ENCODE results near the gene ITGB7. TPM values are rescaled to one million over a fixed set of nuclear protein-coding genes. Genes with fewer than 3 reads are reported as not detected.

ITGB7 gene
- polyA plus RNA-seq, 1 of the 3 experiments (the other 2 are of a cell fraction): 0.25 TPM

- TF ChIP-seq TEAD4 (IDR thresholded peaks at IDR 0.05; ENCODE audit: borderline replicate concordance, insufficient read depth) (no peak), FOXJ3 (CRISPR knock-in tag; IDR thresholded peaks at IDR 0.05) (no peak), ELF1 (IDR thresholded peaks at IDR 0.05) (no peak), IRF3 (IDR thresholded peaks at IDR 0.05; ENCODE audit: low read depth, low read length) (no peak), TAF1 (IDR thresholded peaks at IDR 0.05; ENCODE audit: borderline replicate concordance, low read depth, low read length) (no peak), PBX3 (IDR thresholded peaks at IDR 0.05) (no peak), MAX (IDR thresholded peaks at IDR 0.05; ENCODE audit: low read depth) (no peak), GATA2 (CRISPR knock-in tag; IDR thresholded peaks at IDR 0.05) (no peak), TCF12 (IDR thresholded peaks at IDR 0.05) (no peak), FOSL2 (IDR thresholded peaks at IDR 0.05; ENCODE audit: borderline replicate concordance, low read depth) (no peak), CTCF (IDR thresholded peaks at IDR 0.05) (no peak), GABPA (IDR thresholded peaks at IDR 0.05; ENCODE audit: low read depth) (no peak), SIN3A (IDR thresholded peaks at IDR 0.05; ENCODE audit: borderline replicate concordance, low read depth, low read length) (no peak), EP300 (IDR thresholded peaks at IDR 0.05; ENCODE audit: borderline replicate concordance in 1 of 2, low read depth in 1 of 2, low read length in 1 of 2) (no peak), NFIC (IDR thresholded peaks at IDR 0.05; ENCODE audit: borderline replicate concordance) (no peak), RFX5 (IDR thresholded peaks at IDR 0.05; ENCODE audit: low read length) (no peak), NRF1 (IDR thresholded peaks at IDR 0.05; ENCODE audit: low read depth, low read length) (no peak), RAD21 (IDR thresholded peaks at IDR 0.05; ENCODE audit: low read length) (no peak), JUND (IDR thresholded peaks at IDR 0.05) (no peak)
- H3K4me2 ChIP-seq: no peak overlapping the region
- no peaks in the 10 kb centered on the region for H3K9me2 ChIP-seq
- no peaks in the 10 kb centered on the region for H3K27me3 ChIP-seq (ENCODE audit: insufficient read depth)
- no peak for DNase-seq
- H3K9me3 ChIP-seq: no peaks in the 10 kb centered on the region
- peaks cover 6% of the 10 kb centered on the region for H3F3A ChIP-seq (replicated peaks; ENCODE audit: insufficient read depth)
- POLR2A ChIA-PET: interaction anchor here (0.9 to 2.8 kb wide), 3 partner anchors 20 to 33 kb away, joined by 3 to 12 read pairs (median 4); partner anchors contain the start of genes CSAD and ZNF740
- CTCF ChIA-PET: interaction anchor here (0.9 to 12.3 kb wide), 24 partner anchors 7 to 161 kb away, joined by 3 to 272 read pairs (median 10); partner anchors contain the start of genes AAAS, CSAD, ESPL1 and MYG1
- H3K79me2 ChIP-seq (ENCODE audit: insufficient read depth): no peaks in the 10 kb centered on the region
- H3K4me3 ChIP-seq (ENCODE audit: low read depth in 2 of 2, low read length in 1 of 2): no peak overlapping the region
- 90% methylated on average over 2 of the region's 2 CpGs for WGBS (ENCODE audit: low lambda C conversion rate)
- H3K4me1 ChIP-seq (ENCODE audit: control insufficient read depth in 1 of 2, insufficient read depth in 2 of 2, low read depth in 1 of 2, low read length in 1 of 2): peaks cover 0 to 2% of the 10 kb centered on the region in 2 experiments; a peak in 1 of 4 replicates
- no peak overlapping the region for H3K27ac ChIP-seq (ENCODE audit: low read depth in 2 of 2, low read length in 1 of 2)
- no peaks in the 10 kb centered on the region for H3K36me3 ChIP-seq (replicated peaks in 1 of 2; ENCODE audit: control insufficient read depth in 1 of 2, insufficient read depth in 2 of 2, low read length in 1 of 2)
- H3K9ac ChIP-seq: no peak overlapping the region
- no peak overlapping the region for H2AFZ ChIP-seq (ENCODE audit: low read depth)
- no peaks in the 10 kb centered on the region for H4K20me1 ChIP-seq (ENCODE audit: insufficient read depth)
Measured at GRCh38 chr12:53160673-53161072, 46.4 kb downstream of the ITGB7 start.
